ENCODE data around the gene POLR2I. TPM values are rescaled to one million over a fixed set of nuclear protein-coding genes. Genes with fewer than 3 reads are reported as not detected.

Gene POLR2I
- total RNA-seq: 46.2 and 58.1 TPM in 2 replicates

GRCh38 chr19:36114721-36115452, at the start of gene POLR2I:
Gene POLR2I, minus strand, starts transcription at chr19:36114875. Its CDS starts 19 bp downstream, at chr19:36114856.

GRCh38 chr19:36152352-36153091, 37.8 kb upstream of the POLR2I start, which contains the start of gene COX7A1:
Gene COX7A1, minus strand, starts transcription at chr19:36152447. Its CDS starts 40 bp downstream, at chr19:36152407.

GRCh38 chr19:36139473-36140303, 25.0 kb upstream of the POLR2I start, which contains the start of gene CAPNS1:
Gene CAPNS1, plus strand, starts transcription at chr19:36140066. Its CDS starts 946 bp downstream, at chr19:36141012.

DNA sequence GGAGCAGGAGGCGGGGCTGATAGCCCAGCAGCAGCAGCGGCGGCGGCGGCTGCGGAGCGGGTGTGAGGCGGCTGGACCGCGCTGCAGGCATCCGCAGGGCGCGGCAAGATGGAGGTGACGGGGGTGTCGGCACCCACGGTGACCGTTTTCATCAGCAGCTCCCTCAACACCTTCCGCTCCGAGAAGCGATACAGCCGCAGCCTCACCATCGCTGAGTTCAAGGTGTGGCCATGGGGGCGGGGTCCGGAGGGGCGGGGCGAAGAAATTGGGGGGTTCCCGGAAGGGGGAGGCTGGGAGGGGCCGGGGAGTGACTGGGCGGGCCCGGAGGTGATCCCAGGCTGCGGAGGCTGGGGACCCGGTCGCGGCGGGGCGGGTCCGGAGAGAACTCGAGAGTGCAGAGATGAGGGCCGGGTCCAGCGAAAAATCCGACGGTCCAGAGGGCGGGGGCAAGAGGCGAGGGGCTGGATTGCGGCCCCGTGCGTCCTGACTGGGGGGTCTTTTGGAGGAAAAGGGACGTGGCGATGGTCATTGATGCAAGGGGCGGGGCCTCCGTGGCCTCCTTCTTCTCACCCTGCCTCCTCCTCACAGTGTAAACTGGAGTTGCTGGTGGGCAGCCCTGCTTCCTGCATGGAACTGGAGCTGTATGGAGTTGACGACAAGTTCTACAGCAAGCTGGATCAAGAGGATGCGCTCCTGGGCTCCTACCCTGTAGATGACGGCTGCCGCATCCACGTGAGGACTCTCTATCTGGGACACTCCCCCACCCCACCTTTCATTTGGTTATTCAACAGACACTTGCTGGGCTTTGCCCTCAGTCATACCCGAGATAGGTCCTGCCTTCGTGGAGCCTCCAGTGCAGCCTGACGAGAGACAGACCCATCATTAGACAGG, 1.0 kb upstream of the POLR2I start, which contains the start of gene TBCB:
TBCB (plus strand) TSS at position 16 of the 891 bp plus-strand sequence; CDS start at position 109, 93 bp downstream.

GRCh38 chr19:36110487-36111199, 4.0 kb downstream of the POLR2I start, which contains the start of gene OVOL3:
Gene OVOL3, plus strand, starts transcription at chr19:36111143. Its CDS starts 60 bp downstream, at chr19:36111203.

Other genes with a start within 250 kb of the POLR2I start
- 3.9 and 7.4 TPM in 2 replicates for gene APLP1, start 246.3 kb downstream of the POLR2I start, total RNA-seq
- 2.2 and 2.7 TPM in 2 replicates for gene NFKBID, start 214.3 kb downstream of the POLR2I start, total RNA-seq
- gene HCST, start 212.3 kb downstream of the POLR2I start, total RNA-seq: not detected in 2 replicates
- not detected in 2 replicates for gene TYROBP, start 206.6 kb downstream of the POLR2I start, total RNA-seq
- gene LRFN3, start 178.5 kb downstream of the POLR2I start, total RNA-seq: 4.5 and 5.2 TPM in 2 replicates
- 17.8 and 19.1 TPM in 2 replicates for gene SDHAF1, start 119.7 kb downstream of the POLR2I start, total RNA-seq
- not detected in 2 replicates for gene SYNE4, start 106.1 kb downstream of the POLR2I start, total RNA-seq
- gene ALKBH6, start 100.7 kb downstream of the POLR2I start, total RNA-seq: 21.0 and 23.0 TPM in 2 replicates
- 1.9 and 2.1 TPM in 2 replicates for gene CLIP3, start 82.0 kb downstream of the POLR2I start, total RNA-seq
- 5.8 and 6.0 TPM in 2 replicates for gene THAP8, start 60.6 kb downstream of the POLR2I start, total RNA-seq
- 9.1 and 10.9 TPM in 2 replicates for gene WDR62, start 60.0 kb downstream of the POLR2I start, total RNA-seq
- gene OVOL3, start 3.7 kb downstream of the POLR2I start, total RNA-seq: not detected in 2 replicates
- 272 and 320 TPM in 2 replicates for gene TBCB, start 593 bp upstream of the POLR2I start, total RNA-seq
- gene CAPNS1, start 25.2 kb upstream of the POLR2I start, total RNA-seq: 265 and 334 TPM in 2 replicates
- gene COX7A1, start 37.6 kb upstream of the POLR2I start, total RNA-seq: 20.4 and 29.4 TPM in 2 replicates
- gene ZNF565, start 99.8 kb upstream of the POLR2I start, total RNA-seq: 1.2 and 1.9 TPM in 2 replicates
- gene ZNF146, start 100.2 kb upstream of the POLR2I start, total RNA-seq: 67.8 and 79.5 TPM in 2 replicates